ENCODE results near the gene ACOX3.
A peak's percentile ranks its signal among the peaks of the same experiment; 100 is the strongest.

The ACOX3 gene

DNA sequence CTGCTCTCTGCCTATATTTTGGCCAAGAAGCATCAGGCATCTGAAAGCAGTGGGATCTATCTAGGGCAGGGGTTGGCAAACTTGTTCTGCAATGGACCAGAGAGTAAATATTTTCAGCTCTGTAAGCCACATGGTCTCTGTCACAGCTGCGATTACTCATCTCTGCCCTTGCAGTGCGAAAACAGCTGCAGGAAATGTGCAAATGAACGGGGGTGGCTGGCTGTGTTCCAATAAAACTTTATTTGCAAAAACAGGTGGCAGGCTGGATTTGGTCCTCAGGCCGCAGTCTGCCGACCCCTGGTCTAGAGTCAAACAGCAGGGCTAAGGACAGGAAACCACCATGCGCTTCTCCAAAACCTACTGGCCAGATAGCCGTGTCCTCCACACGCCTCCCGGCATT, 48.6 kb downstream of the ACOX3 start:
- TF ChIP-seq, protein P1, sequence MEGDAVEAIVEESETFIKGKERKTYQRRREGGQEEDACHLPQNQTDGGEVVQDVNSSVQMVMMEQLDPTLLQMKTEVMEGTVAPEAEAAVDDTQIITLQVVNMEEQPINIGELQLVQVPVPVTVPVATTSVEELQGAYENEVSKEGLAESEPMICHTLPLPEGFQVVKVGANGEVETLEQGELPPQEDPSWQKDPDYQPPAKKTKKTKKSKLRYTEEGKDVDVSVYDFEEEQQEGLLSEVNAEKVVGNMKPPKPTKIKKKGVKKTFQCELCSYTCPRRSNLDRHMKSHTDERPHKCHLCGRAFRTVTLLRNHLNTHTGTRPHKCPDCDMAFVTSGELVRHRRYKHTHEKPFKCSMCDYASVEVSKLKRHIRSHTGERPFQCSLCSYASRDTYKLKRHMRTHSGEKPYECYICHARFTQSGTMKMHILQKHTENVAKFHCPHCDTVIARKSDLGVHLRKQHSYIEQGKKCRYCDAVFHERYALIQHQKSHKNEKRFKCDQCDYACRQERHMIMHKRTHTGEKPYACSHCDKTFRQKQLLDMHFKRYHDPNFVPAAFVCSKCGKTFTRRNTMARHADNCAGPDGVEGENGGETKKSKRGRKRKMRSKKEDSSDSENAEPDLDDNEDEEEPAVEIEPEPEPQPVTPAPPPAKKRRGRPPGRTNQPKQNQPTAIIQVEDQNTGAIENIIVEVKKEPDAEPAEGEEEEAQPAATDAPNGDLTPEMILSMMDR (IDR thresholded peaks at IDR 0.05; ENCODE audit: unreplicated experiment in 3 of 3), result no peak
- Mint-ChIP-seq H3K9me3 (no peaks in the 10 kb centered on the region), H3K4me3 (peak overlapping the region in 1 of 3 experiments; percentile 61), H3K27ac (peak overlapping the region in 2 of 3 experiments; percentile 95), H3K36me3 (ENCODE audit: low read depth) (peaks cover 40% of the 10 kb centered on the region), H3K27me3 (ENCODE audit: low read depth) (peaks cover 4% of the 10 kb centered on the region), H3K4me1 (peaks cover 61% of the 10 kb centered on the region)

DNA sequence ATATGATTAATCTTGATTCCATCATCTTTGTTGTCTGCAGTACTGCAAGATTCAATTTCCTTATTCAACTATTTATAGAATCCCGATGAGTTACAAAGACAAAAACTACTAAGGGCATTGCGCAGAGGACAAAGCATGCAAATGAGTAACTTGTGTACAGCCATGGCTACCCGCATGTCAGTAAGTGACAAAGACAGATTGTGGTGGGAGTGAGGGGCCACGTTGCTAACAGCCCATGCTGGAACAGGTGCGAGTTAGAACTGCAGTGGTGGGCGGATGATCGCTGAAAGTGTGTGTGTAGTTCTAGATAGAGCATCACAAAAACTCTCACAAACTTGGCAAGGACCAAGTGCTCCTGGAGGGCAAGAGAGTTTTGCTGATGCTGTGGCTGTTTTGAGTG, 49.5 kb downstream of the ACOX3 start:
- H3K36me3 Mint-ChIP-seq (ENCODE audit: low read depth), result peaks cover 41% of the 10 kb centered on the region
- peaks cover 4% of the 10 kb centered on the region for H3K27me3 Mint-ChIP-seq (ENCODE audit: low read depth)
- H3K4me1 Mint-ChIP-seq, result peaks cover 55% of the 10 kb centered on the region
- H3K9me3 Mint-ChIP-seq, result no peaks in the 10 kb centered on the region
- peak overlapping the region in 1 of 3 experiments; percentile 44 for H3K4me3 Mint-ChIP-seq
- TF ChIP-seq, protein P1 (IDR thresholded peaks at IDR 0.05; ENCODE audit: unreplicated experiment in 3 of 3), result no peak
- H3K27ac Mint-ChIP-seq, result peak overlapping the region in 2 of 3 experiments; percentile 72 to 95

DNA sequence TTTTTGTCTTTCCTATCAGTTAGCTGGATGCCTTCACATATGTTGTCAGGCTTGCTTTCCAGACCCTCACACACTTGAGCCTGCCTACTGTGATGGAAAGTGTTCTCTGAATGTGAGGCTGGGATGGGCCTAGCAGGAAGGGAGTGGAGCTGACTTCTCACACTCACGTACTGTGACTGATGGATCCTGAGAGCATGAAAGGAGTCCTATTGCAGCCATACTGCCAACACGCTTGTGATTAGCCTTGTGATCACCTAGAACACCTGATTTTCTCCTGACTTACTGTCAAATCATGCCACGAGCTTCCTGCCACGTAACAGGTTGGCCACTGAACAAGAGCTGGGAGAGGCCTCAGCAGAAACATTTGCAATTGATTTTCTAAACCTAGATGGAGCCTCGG, 49.9 kb downstream of the ACOX3 start:
- Mint-ChIP-seq H3K4me1 (peaks cover 50% of the 10 kb centered on the region), H3K4me3 (no peak overlapping the region), H3K27ac (peak overlapping the region in 1 of 3 experiments; percentile 95), H3K36me3 (ENCODE audit: low read depth) (peaks cover 42% of the 10 kb centered on the region), H3K27me3 (ENCODE audit: low read depth) (peaks cover 4% of the 10 kb centered on the region), H3K9me3 (no peaks in the 10 kb centered on the region)
- TF ChIP-seq, protein P1 (IDR thresholded peaks at IDR 0.05; ENCODE audit: unreplicated experiment in 3 of 3), result no peak

DNA sequence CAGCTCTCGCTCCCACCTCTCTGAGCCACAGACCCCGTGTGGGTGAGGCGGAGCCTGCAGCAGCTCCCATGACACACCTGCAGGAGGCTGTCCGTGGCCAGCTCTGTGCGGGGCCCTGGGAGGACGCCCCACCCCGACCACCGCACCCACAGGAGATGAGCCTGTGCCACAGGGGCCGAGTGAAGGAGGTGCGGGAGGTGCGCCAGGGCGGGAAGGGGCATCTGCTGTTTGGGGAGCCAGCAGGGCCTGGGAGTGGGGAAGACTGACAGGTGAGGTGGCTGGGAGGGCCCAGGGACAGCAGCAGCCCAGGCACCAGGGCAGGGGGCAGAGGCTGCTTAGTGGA, 52.0 kb downstream of the ACOX3 start:
- Mint-ChIP-seq H3K27me3 (ENCODE audit: low read depth) (peaks cover 4% of the 10 kb centered on the region), H3K4me1 (peaks cover 48% of the 10 kb centered on the region), H3K4me3 (no peak overlapping the region), H3K36me3 (ENCODE audit: low read depth) (peaks cover 44% of the 10 kb centered on the region), H3K27ac (no peak overlapping the region), H3K9me3 (no peaks in the 10 kb centered on the region)
- TF ChIP-seq, protein P1 (IDR thresholded peaks at IDR 0.05; ENCODE audit: unreplicated experiment in 3 of 3), result no peak

DNA sequence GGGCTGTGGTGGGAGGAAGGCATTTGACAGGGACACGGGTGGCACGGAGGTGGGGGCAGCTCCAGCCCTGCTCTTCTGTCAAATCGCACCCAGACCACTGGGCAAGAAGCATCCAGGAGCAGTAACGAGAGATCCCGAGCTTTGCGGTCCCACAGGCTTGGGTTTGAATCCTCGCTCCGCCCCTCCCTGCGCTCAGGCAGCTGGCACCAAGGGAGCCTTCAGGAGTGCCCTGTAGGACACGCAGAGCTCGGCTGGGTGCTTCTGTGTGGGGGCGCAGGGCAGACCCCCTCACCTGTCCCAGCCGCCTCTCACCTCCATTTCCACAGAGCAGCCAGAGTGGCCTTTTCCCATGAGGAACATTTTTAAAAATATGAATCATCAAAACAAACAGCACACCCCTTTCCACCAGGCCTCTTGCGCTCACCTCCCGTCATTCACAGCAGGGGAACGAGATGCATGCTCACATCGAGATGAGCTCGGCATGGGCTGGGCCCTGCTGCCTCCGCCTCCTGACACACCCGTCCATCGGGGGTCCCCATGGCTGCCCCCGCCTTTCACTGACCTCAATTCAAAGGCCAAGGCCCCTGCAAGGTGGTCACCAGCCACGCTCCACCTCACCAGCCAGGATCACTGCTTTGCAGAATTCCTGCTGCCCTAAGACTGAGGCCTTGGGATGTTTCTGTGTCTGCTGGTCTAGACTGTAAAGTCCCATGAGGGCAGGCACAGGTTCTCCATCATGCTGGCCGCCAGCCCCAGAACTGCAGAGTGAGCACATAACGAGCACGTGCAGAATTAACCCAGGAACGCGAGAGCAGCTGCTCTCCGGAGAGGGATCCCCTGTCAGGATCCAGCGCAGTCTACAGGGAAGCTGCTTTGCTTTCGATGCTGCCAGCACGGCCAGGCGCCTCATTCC, 52.7 kb downstream of the ACOX3 start:
- H3K27ac Mint-ChIP-seq, result no peak overlapping the region
- TF ChIP-seq, protein P1 (IDR thresholded peaks at IDR 0.05; ENCODE audit: unreplicated experiment in 3 of 3), result no peak
- H3K4me1 Mint-ChIP-seq, result peaks cover 44% of the 10 kb centered on the region
- H3K27me3 Mint-ChIP-seq (ENCODE audit: low read depth), result peaks cover 4% of the 10 kb centered on the region
- no peaks in the 10 kb centered on the region for H3K9me3 Mint-ChIP-seq
- no peak overlapping the region for H3K4me3 Mint-ChIP-seq
- peaks cover 42% of the 10 kb centered on the region for H3K36me3 Mint-ChIP-seq (ENCODE audit: low read depth)

DNA sequence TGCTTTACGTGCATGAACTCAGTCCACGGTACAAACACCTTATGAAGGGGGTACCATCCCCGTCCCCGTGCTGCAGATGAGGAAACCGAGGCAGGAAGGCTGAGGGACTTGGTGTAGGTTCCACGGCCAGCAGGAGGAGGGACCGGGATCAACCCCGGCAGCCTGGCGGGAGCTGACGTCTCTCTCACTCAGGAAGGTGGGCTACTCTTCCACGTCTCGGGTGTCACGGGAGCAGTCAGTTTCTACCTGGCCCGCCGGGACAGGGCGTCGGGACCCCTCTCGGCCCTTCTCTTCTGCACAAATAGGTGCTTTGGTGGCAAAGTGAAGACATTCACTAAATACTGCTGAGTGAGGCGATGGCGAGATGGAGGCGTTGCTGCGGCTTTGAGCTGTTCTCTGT, 53.3 kb downstream of the ACOX3 start:
- H3K4me3 Mint-ChIP-seq, result no peak overlapping the region
- TF ChIP-seq, protein P1 (IDR thresholded peaks at IDR 0.05; ENCODE audit: unreplicated experiment in 3 of 3), result no peak
- no peak overlapping the region for H3K27ac Mint-ChIP-seq
- peaks cover 4% of the 10 kb centered on the region for H3K27me3 Mint-ChIP-seq (ENCODE audit: low read depth)
- H3K9me3 Mint-ChIP-seq, result no peaks in the 10 kb centered on the region
- peaks cover 38% of the 10 kb centered on the region for H3K4me1 Mint-ChIP-seq
- peaks cover 38% of the 10 kb centered on the region for H3K36me3 Mint-ChIP-seq (ENCODE audit: low read depth)
